Natural killer cell (primary cell): ENCODE results near the gene EIF4H. TPM values are rescaled to one million over a fixed set of nuclear protein-coding genes. Genes with fewer than 3 reads are reported as not detected.
"Not testable (repeated sequence)": the region's sequence is repeated elsewhere in the genome, so short reads cannot be mapped to it uniquely, and the experiment has no call there.

ENCODE experiments used
- ATAC-seq, 3 donors: fragments of 150-1000 bp in 2 of 3; fragments of 200-7000 bp in 1 of 3; cut with Tn5 transposase; 1 replicate in 1 of 3; 2 replicates in 2 of 3; pipeline ENCODE4 v1.10.0; 2021; ENCODE audit warnings: mild to moderate bottlenecking in 2 of 3, moderate library complexity in 2 of 3
- DNase-seq, 2 donors: peaks; one replicate each; pipeline versions ENCODE4 v3.0.0 to v3.0.0-alpha.2; 2013 to 2021; ENCODE audit warnings: mixed read lengths in 1 of 2
- H3K27ac ChIP-seq: one replicate; pipeline ENCODE4 v1.5.1; 2013; ENCODE audit warnings: mild to moderate bottlenecking, low read length
- H3K27me3 ChIP-seq: one replicate; pipeline ENCODE4 v1.6.1; 2013; ENCODE audit warnings: low read length; ENCODE audit not compliant: control insufficient read depth, insufficient read depth
- H3K36me3 ChIP-seq: one replicate; pipeline ENCODE4 v1.6.1; 2013; ENCODE audit warnings: low read length; ENCODE audit not compliant: control insufficient read depth, insufficient read depth
- H3K4me1 ChIP-seq: one replicate; pipeline ENCODE4 v1.6.1; 2013; ENCODE audit warnings: low read length; ENCODE audit not compliant: control insufficient read depth, insufficient read depth
- H3K4me3 ChIP-seq: one replicate; pipeline ENCODE4 v1.5.1; 2013; ENCODE audit warnings: low read length
- H3K9me3 ChIP-seq: one replicate; pipeline ENCODE4 v1.6.1; 2013; ENCODE audit warnings: low read length; ENCODE audit not compliant: control insufficient read depth, insufficient read depth
- H3K27ac Mint-ChIP-seq, 2 donors: one replicate each; pipeline ENCODE4 v1.8.0; 2022; ENCODE audit warnings: mild to moderate bottlenecking in 2 of 2, mixed read lengths in 2 of 2, moderate library complexity in 1 of 2
- H3K27me3 Mint-ChIP-seq, 2 donors: one replicate each; pipeline ENCODE4 v1.8.0; 2022; ENCODE audit warnings: low read depth in 2 of 2, mixed read lengths in 2 of 2
- H3K36me3 Mint-ChIP-seq: one replicate; pipeline ENCODE4 v1.8.0; 2022; ENCODE audit warnings: mixed read lengths
- H3K4me1 Mint-ChIP-seq, 2 donors: one replicate each; pipeline ENCODE4 v1.8.0; 2022; ENCODE audit warnings: mixed read lengths in 2 of 2
- H3K4me3 Mint-ChIP-seq: one replicate; pipeline ENCODE4 v1.8.0; 2022; ENCODE audit warnings: mild to moderate bottlenecking, moderate library complexity, mixed read lengths
- H3K9me3 Mint-ChIP-seq, 2 donors: one replicate each; pipeline ENCODE4 v1.8.0; 2022; ENCODE audit warnings: mixed read lengths in 2 of 2
- WGBS: methylation state at CpG from one replicate; pipeline ENCODE4 v1.1.7; 2013; ENCODE audit warnings: missing lambda C conversion rate; ENCODE audit not compliant: insufficient coverage; 5-methylcytosine and 5-hydroxymethylcytosine counted together
- intact Hi-C: fragments of 100-400 bp; cut with micrococcal nuclease; formaldehyde crosslinking; loops from one replicate; pipeline ENCODE4 v1.14.2; 2022
- total RNA-seq, 4 donors: library from RNA; stranded (reverse); fragments of 120-200 nt in 1 of 4; gene quantifications; one replicate each; pipeline versions ENCODE4 v1.2.3 to v1.2.4, GENCODE V29; 2013 to 2022
- TF ChIP-seq, protein P1 (sequence below): fragments of 200-600 bp; IDR thresholded peaks from one replicate; pipeline ENCODE4 v1.8.0; 2022; ENCODE audit warnings: antibody characterized with exemption

EIF4H gene
- total RNA-seq, 3 donors from 2014 or later (not counting 1 experiment from before 2014, with no cell fraction given), result 286 to 294 (median 294) TPM

- intact Hi-C loops, result no loop called here
- Mint-ChIP-seq H3K4me1 (peaks cover 44 to 48% of the 10 kb centered on the region in 2 donors), H3K27ac (peak overlapping the region in 1 of 2 donors; percentile 88), H3K4me3 (no peak overlapping the region), H3K36me3 (peaks cover 25% of the 10 kb centered on the region), H3K27me3 (no peaks in the 10 kb centered on the region), H3K9me3 (no peaks in the 10 kb centered on the region)
- ATAC-seq (no peak), DNase-seq (no peak)
- Histone ChIP-seq H3K9me3 (no peaks in the 10 kb centered on the region), H3K27me3 (no peaks in the 10 kb centered on the region), H3K36me3 (peaks cover 70% of the 10 kb centered on the region), H3K27ac (no peak overlapping the region), H3K4me3 (no peak overlapping the region), H3K4me1 (peaks cover 31% of the 10 kb centered on the region)
- TF ChIP-seq, protein P1, sequence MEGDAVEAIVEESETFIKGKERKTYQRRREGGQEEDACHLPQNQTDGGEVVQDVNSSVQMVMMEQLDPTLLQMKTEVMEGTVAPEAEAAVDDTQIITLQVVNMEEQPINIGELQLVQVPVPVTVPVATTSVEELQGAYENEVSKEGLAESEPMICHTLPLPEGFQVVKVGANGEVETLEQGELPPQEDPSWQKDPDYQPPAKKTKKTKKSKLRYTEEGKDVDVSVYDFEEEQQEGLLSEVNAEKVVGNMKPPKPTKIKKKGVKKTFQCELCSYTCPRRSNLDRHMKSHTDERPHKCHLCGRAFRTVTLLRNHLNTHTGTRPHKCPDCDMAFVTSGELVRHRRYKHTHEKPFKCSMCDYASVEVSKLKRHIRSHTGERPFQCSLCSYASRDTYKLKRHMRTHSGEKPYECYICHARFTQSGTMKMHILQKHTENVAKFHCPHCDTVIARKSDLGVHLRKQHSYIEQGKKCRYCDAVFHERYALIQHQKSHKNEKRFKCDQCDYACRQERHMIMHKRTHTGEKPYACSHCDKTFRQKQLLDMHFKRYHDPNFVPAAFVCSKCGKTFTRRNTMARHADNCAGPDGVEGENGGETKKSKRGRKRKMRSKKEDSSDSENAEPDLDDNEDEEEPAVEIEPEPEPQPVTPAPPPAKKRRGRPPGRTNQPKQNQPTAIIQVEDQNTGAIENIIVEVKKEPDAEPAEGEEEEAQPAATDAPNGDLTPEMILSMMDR, result no peak
- WGBS, result 92% methylated on average over 8 of the region's 8 CpGs
These were observed 18.9 kb downstream of the EIF4H start for GRCh38 chr7:74193054-74193453.

DNA sequence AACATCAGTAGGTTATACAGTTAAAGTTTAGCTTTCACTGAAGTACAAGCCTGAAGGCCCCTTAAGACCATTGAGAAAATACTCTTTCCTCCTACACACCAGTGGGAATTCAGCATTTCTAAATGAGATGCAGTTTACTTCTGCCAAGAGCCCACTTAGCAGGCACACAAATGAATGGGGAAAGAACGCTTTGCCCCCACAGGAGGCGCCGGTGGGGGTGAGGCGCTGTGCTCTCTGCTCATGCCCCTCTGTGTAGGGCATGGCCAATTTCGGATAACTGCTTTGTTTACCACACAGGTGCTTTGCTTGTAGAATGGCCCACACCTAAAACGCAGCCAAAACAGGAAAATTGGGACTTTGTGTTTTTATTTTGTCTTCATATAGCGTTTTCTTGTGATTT is 19.8 kb downstream of the EIF4H start:
- H3K27ac Mint-ChIP-seq, result peak overlapping the region; percentile 88 to 91
- H3K4me3 Mint-ChIP-seq, result no peak overlapping the region
- DNase-seq, result no peak
- H3K27me3 ChIP-seq, result no peaks in the 10 kb centered on the region
- TF ChIP-seq, protein P1, result no peak
- H3K4me1 ChIP-seq, result peaks cover 26% of the 10 kb centered on the region
- H3K36me3 Mint-ChIP-seq, result peaks cover 21% of the 10 kb centered on the region
- H3K9me3 Mint-ChIP-seq, result no peaks in the 10 kb centered on the region
- intact Hi-C loops, result no loop called here
- 92% methylated on average over 7 of the region's 7 CpGs for WGBS
- no peak overlapping the region for H3K4me3 ChIP-seq
- no peak overlapping the region for H3K27ac ChIP-seq
- H3K4me1 Mint-ChIP-seq, result peaks cover 35 to 40% of the 10 kb centered on the region in 2 donors
- no peak for ATAC-seq
- H3K36me3 ChIP-seq, result peaks cover 62% of the 10 kb centered on the region
- no peaks in the 10 kb centered on the region for H3K9me3 ChIP-seq
- H3K27me3 Mint-ChIP-seq, result no peaks in the 10 kb centered on the region

GRCh38 chr7:74194686-74195085 is 20.5 kb downstream of the EIF4H start:
- H3K4me3 Mint-ChIP-seq, result peak overlapping the region; percentile 86
- H3K27ac Mint-ChIP-seq, result peak overlapping the region; percentile 88 to 91
- H3K27ac ChIP-seq, result peak overlapping the region; percentile 69
- DNase-seq (peak in 1 of 2 donors; percentile 10), ATAC-seq (no peak)
- peaks cover 54% of the 10 kb centered on the region for H3K36me3 ChIP-seq
- TF ChIP-seq, protein P1, result no peak
- peaks cover 30 to 37% of the 10 kb centered on the region in 2 donors for H3K4me1 Mint-ChIP-seq
- peaks cover 26% of the 10 kb centered on the region for H3K4me1 ChIP-seq
- H3K27me3 ChIP-seq, result no peaks in the 10 kb centered on the region
- no peaks in the 10 kb centered on the region for H3K9me3 ChIP-seq
- peaks cover 13% of the 10 kb centered on the region for H3K36me3 Mint-ChIP-seq
- H3K9me3 Mint-ChIP-seq, result no peaks in the 10 kb centered on the region
- no peak overlapping the region for H3K4me3 ChIP-seq
- intact Hi-C loops, result no loop called here
- whole genome bisulfite sequencing, result 93% methylated on average over 14 of the region's 14 CpGs
- H3K27me3 Mint-ChIP-seq, result no peaks in the 10 kb centered on the region

DNA sequence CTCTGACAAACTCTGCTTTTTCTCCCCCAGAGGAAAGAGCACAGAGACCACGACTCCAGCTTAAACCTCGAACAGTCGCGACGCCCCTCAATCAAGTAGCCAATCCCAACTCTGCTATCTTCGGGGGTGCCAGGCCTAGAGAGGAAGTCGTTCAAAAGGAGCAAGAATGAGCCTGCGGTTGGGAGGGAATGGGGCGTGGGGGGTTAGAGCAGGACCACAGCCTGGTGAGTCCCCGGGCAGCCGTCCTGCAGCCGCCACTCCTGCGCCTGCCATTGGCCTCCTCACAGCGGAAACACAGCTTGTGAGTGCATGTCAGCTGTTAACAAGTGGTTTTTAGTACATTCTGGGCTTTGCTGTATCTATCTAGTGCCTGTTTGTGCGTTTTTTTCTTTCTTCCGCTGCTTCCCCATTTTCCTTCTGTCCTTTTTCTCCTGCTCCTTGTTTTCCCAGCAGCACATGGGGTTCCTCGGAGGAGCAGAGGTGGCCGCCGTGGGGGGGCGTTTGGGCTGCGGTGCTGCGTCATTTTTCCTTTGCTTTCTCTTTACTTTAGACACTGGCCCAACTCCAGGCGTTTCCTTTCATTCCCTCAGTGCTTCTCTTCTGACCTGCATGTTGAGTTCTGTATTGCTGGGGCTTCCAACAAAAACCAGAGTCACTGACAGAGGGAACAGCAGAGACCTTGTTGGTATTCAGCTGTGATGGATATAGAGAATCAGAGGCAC is 21.1 kb downstream of the EIF4H start:
- H3K4me3 ChIP-seq, H3K9me3 Mint-ChIP-seq, H3K27me3 Mint-ChIP-seq, H3K9me3 ChIP-seq, intact Hi-C loops, H3K36me3 Mint-ChIP-seq, H3K27me3 ChIP-seq: not testable (repeated sequence)
- ATAC-seq (peak; percentile 88), DNase-seq (peak; percentile 15 to 56)
- Histone ChIP-seq H3K4me1 (peaks cover 26% of the 10 kb centered on the region), H3K27ac (peak overlapping the region; percentile 69), H3K36me3 (peaks cover 48% of the 10 kb centered on the region)
- peaks cover 30 to 31% of the 10 kb centered on the region in 2 donors for H3K4me1 Mint-ChIP-seq
- WGBS, result 13% methylated on average over 17 of the region's 23 CpGs
- peak overlapping the region; percentile 88 to 91 for H3K27ac Mint-ChIP-seq
- peak overlapping the region; percentile 86 for H3K4me3 Mint-ChIP-seq

- H3K9me3 Mint-ChIP-seq, H3K27me3 Mint-ChIP-seq, H3K27me3 ChIP-seq, intact Hi-C loops, DNase-seq, H3K9me3 ChIP-seq, H3K4me3 ChIP-seq, H3K36me3 Mint-ChIP-seq: not testable (repeated sequence)
- H3K36me3 ChIP-seq, result peaks cover 40% of the 10 kb centered on the region
- H3K27ac Mint-ChIP-seq, result peak overlapping the region; percentile 88 to 91
- peaks cover 26% of the 10 kb centered on the region for H3K4me1 ChIP-seq
- peak overlapping the region; percentile 86 for H3K4me3 Mint-ChIP-seq
- ATAC-seq, result peak in 2 of 3 donors; percentile 11 to 15
- 63% methylated on average over 8 of the region's 19 CpGs for WGBS
- peak overlapping the region; percentile 66 for H3K27ac ChIP-seq
- peaks cover 30 to 31% of the 10 kb centered on the region in 2 donors for H3K4me1 Mint-ChIP-seq
These were observed 22.0 kb downstream of the EIF4H start for GRCh38 chr7:74195968-74196654.
